NCI-H2196 (cell line): ENCODE data around the gene EFNB3.

Experiments
- DNase-seq: peaks from one replicate; lab custom pipeline; 2025; ENCODE audit not compliant: unreplicated experiment; lab: John Stamatoyannopoulos, UW

The EFNB3 gene

GRCh38 chr17:7716901-7717755, 12.1 kb downstream of the EFNB3 start, which contains the start of gene DNAH2:
Gene DNAH2, plus strand, starts transcription at chr17:7717744. Its CDS starts 1,991 bp downstream, at chr17:7719735.
- DNase-seq, result peak; percentile 83

- no peak for DNase-seq
Observed at GRCh38 chr17:7717756-7718350, 12.9 kb downstream of the EFNB3 start.

GRCh38 chr17:7719661-7720060, 14.7 kb downstream of the EFNB3 start:
- no peak for DNase-seq

- no peak for DNase-seq
Observed at GRCh38 chr17:7720125-7720524, 15.1 kb downstream of the EFNB3 start.

- no peak for DNase-seq
Observed at GRCh38 chr17:7721612-7722011, 16.6 kb downstream of the EFNB3 start.

GRCh38 chr17:7727886-7728285, 22.9 kb downstream of the EFNB3 start:
- DNase-seq, result no peak

- no peak for DNase-seq
Observed at GRCh38 chr17:7729816-7730215, 24.8 kb downstream of the EFNB3 start.

- DNase-seq, result no peak
Observed at GRCh38 chr17:7732981-7733539, 28.1 kb downstream of the EFNB3 start.

- no peak for DNase-seq
Observed at GRCh38 chr17:7737601-7738000, 32.6 kb downstream of the EFNB3 start.

GRCh38 chr17:7739746-7740145, 34.7 kb downstream of the EFNB3 start:
- DNase-seq, result no peak

- no peak for DNase-seq
Observed at GRCh38 chr17:7740481-7741001, 35.5 kb downstream of the EFNB3 start.

- no peak for DNase-seq
Observed at GRCh38 chr17:7742729-7743128, 37.7 kb downstream of the EFNB3 start.

- no peak for DNase-seq
Observed at GRCh38 chr17:7744416-7744815, 39.4 kb downstream of the EFNB3 start.

- no peak for DNase-seq
Observed at GRCh38 chr17:7745748-7746470, 40.9 kb downstream of the EFNB3 start.

- no peak for DNase-seq
Observed at GRCh38 chr17:7747635-7748071, 42.7 kb downstream of the EFNB3 start.

GRCh38 chr17:7748076-7748775, 43.2 kb downstream of the EFNB3 start:
- no peak for DNase-seq

GRCh38 chr17:7750321-7750821, 45.4 kb downstream of the EFNB3 start:
- no peak for DNase-seq

GRCh38 chr17:7754656-7755055, 49.7 kb downstream of the EFNB3 start:
- DNase-seq, result no peak

- DNase-seq, result no peak
Observed at GRCh38 chr17:7755095-7755890, 50.3 kb downstream of the EFNB3 start.

- DNase-seq, result no peak
Observed at GRCh38 chr17:7756968-7757367, 52.0 kb downstream of the EFNB3 start.
